VCaP (cell line): ENCODE results near the gene SAXO2.
"Not testable (repeated sequence)": the region's sequence is repeated elsewhere in the genome, so short reads cannot be mapped to it uniquely, and the experiment has no call there.

Source experiments
- H3K27ac ChIP-seq: fragments of 450-650 bp; 2 replicates; pipeline ENCODE4 v1.5.1; 2017
- CTCF ChIP-seq: fragments of 450-650 bp; conservative IDR thresholded peaks from 2 replicates; pipeline ENCODE4 v1.5.1; 2017; ENCODE audit warnings: mild to moderate bottlenecking, moderate library complexity

Gene SAXO2

GRCh38 chr15:82292271-82292670 is 29.7 kb downstream of the SAXO2 start:
- TF ChIP-seq CTCF, result no peak

GRCh38 chr15:82294061-82294690 is 31.6 kb downstream of the SAXO2 start:
- no peak for TF ChIP-seq CTCF

More at GRCh38 chr15:82292271-82292670, 29.7 kb downstream of the SAXO2 start:
- H3K27ac ChIP-seq, result no peak overlapping the region

GRCh38 chr15:82297546-82297945 is 34.9 kb downstream of the SAXO2 start:
- H3K27ac ChIP-seq, result no peak overlapping the region
- TF ChIP-seq CTCF, result no peak

More at GRCh38 chr15:82294061-82294690, 31.6 kb downstream of the SAXO2 start:
- no peak overlapping the region for H3K27ac ChIP-seq

- TF ChIP-seq CTCF, result no peak
- no peak overlapping the region for H3K27ac ChIP-seq
Measured at GRCh38 chr15:82298032-82298431, 35.4 kb downstream of the SAXO2 start.

- no peak overlapping the region for H3K27ac ChIP-seq
- TF ChIP-seq CTCF, result no peak
Measured at GRCh38 chr15:82298520-82298919, 35.9 kb downstream of the SAXO2 start.

GRCh38 chr15:82299511-82299914 is 36.9 kb downstream of the SAXO2 start:
- not testable (repeated sequence) for H3K27ac ChIP-seq

GRCh38 chr15:82300326-82300725 is 37.7 kb downstream of the SAXO2 start:
- not testable (repeated sequence) for H3K27ac ChIP-seq

GRCh38 chr15:82300883-82301282 is 38.3 kb downstream of the SAXO2 start:
- no peak for TF ChIP-seq CTCF
- H3K27ac ChIP-seq, result no peak overlapping the region
